HEK293 (cell line): ENCODE measurements around the gene MAML2.

Experiments
- CTCF ChIA-PET: fragments of 350-600 bp; formaldehyde crosslinking; extraction: SDS; loops from one replicate; lab custom pipeline; 2021; ENCODE audit warnings: antibody characterized with exemption; lab: Yijun Ruan, JAX
- POLR2A ChIA-PET: fragments of 300-600 bp; formaldehyde crosslinking; extraction: SDS; loops from one replicate; lab custom pipeline; 2020; ENCODE audit warnings: antibody characterized with exemption, inconsistent platforms; lab: Yijun Ruan, JAX
- H3K27ac ChIP-seq: fragments of 200-500 bp; sonication (Bioruptor generic); 2 replicates; pipeline ENCODE4 v1.5.1; 2014; ENCODE audit warnings: low read depth, low read length, control low read depth, inconsistent platforms; ENCODE audit errors: extremely low read depth
- H3K36me3 ChIP-seq, 2 experiments: fragments of 200-500 bp in 1 of 2; sonication (Bioruptor generic) in 1 of 2; 1 replicate in 1 of 2; 2 replicates in 1 of 2; pipeline ENCODE4 v1.5.1; 2014 to 2017; ENCODE audit warnings: inconsistent platforms in 2 of 2, low read length in 2 of 2; ENCODE audit not compliant: control insufficient read depth in 2 of 2, insufficient read depth in 1 of 2
- H3K4me1 ChIP-seq: fragments of 200-500 bp; sonication (Bioruptor generic); 2 replicates; pipeline ENCODE4 v1.5.1; 2014; ENCODE audit warnings: mild to moderate bottlenecking, low read length, inconsistent platforms; ENCODE audit not compliant: control insufficient read depth, insufficient read depth
- H3K4me3 ChIP-seq: 2 replicates; pipeline ENCODE4 v1.5.1; 2011; ENCODE audit warnings: low read depth, mild to moderate bottlenecking, control low read depth, low read length, moderate library complexity
- H3K9me3 ChIP-seq: fragments of 200-500 bp; sonication (Bioruptor generic); 2 replicates; pipeline ENCODE4 v1.5.1; 2014; ENCODE audit warnings: low read depth, low read length, inconsistent platforms; ENCODE audit not compliant: control insufficient read depth, insufficient read depth
- EGR2 ChIP-seq: fragments of 450-650 bp; formaldehyde crosslinking; IDR thresholded peaks from 2 replicates; pipeline ENCODE4 v1.5.1; 2016; ENCODE audit warnings: low read depth, missing biosample characterization, missing genetic modification characterization
- ELK4 ChIP-seq: IDR thresholded peaks from 2 replicates; pipeline ENCODE4 v1.6.1; 2011; ENCODE audit warnings: mild to moderate bottlenecking, low read depth, low read length, borderline replicate concordance
- HOXA7 ChIP-seq: sonication (generic); formaldehyde crosslinking; IDR thresholded peaks from 2 replicates; pipeline ENCODE4 v1.8.1; 2022; ENCODE audit warnings: missing genetic modification reagents, borderline replicate concordance
- KLF1 ChIP-seq: fragments of 450-650 bp; formaldehyde crosslinking; IDR thresholded peaks from 2 replicates; pipeline ENCODE4 v1.5.1; 2016; ENCODE audit warnings: missing biosample characterization, missing genetic modification characterization
- KLF16 ChIP-seq: fragments of 450-650 bp; formaldehyde crosslinking; IDR thresholded peaks from 2 replicates; pipeline ENCODE4 v1.5.1; 2017; ENCODE audit warnings: missing biosample characterization, missing genetic modification characterization
- KLF7 ChIP-seq: fragments of 450-650 bp; formaldehyde crosslinking; IDR thresholded peaks from 2 replicates; pipeline ENCODE4 v1.5.1; 2016; ENCODE audit warnings: missing biosample characterization, missing genetic modification characterization, borderline replicate concordance
- PRDM6 ChIP-seq: fragments of 450-650 bp; formaldehyde crosslinking; IDR thresholded peaks from 2 replicates; pipeline ENCODE4 v1.5.1; 2017; ENCODE audit warnings: missing biosample characterization, missing genetic modification characterization
- REPIN1 ChIP-seq: fragments of 450-650 bp; formaldehyde crosslinking; IDR thresholded peaks from 2 replicates; pipeline ENCODE4 v1.5.1; 2017; ENCODE audit warnings: missing biosample characterization, missing genetic modification characterization, low read depth
- SP3 ChIP-seq: fragments of 450-650 bp; formaldehyde crosslinking; IDR thresholded peaks from 2 replicates; pipeline ENCODE4 v1.5.1; 2016; ENCODE audit warnings: missing biosample characterization, missing genetic modification characterization
- ZBTB17 ChIP-seq: fragments of 450-650 bp; formaldehyde crosslinking; IDR thresholded peaks from 2 replicates; pipeline ENCODE4 v1.5.1; 2016; ENCODE audit warnings: missing biosample characterization, missing genetic modification characterization
- ZNF2 ChIP-seq: fragments of 450-650 bp; formaldehyde crosslinking; IDR thresholded peaks from 2 replicates; pipeline ENCODE4 v1.5.1; 2016; ENCODE audit warnings: missing biosample characterization, missing genetic modification characterization
- ZNF354C ChIP-seq: fragments of 450-650 bp; formaldehyde crosslinking; IDR thresholded peaks from 2 replicates; pipeline ENCODE4 v1.5.1; 2016; ENCODE audit warnings: missing biosample characterization, missing genetic modification characterization, low read depth, borderline replicate concordance
- ZNF433 ChIP-seq: fragments of 450-650 bp; formaldehyde crosslinking; IDR thresholded peaks from 2 replicates; pipeline ENCODE4 v1.5.1; 2016; ENCODE audit warnings: missing biosample characterization, missing genetic modification characterization, low read depth
- ZNF561 ChIP-seq: fragments of 450-650 bp; IDR thresholded peaks from 2 replicates; pipeline ENCODE4 v1.5.1; 2018; ENCODE audit warnings: missing biosample characterization, missing genetic modification characterization, borderline replicate concordance
- ZNF585B ChIP-seq: fragments of 450-650 bp; formaldehyde crosslinking; IDR thresholded peaks from 2 replicates; pipeline ENCODE4 v1.5.1; 2016; ENCODE audit warnings: missing biosample characterization, missing genetic modification characterization

MAML2 gene

GRCh38 chr11:96388891-96389719 lies 46.1 kb upstream of the MAML2 start (continued):
- peak; percentile 52; the same call in 1 of the 2 replicates for TF ChIP-seq ZNF2 (tag by site-specific recombination)
- TF ChIP-seq ZBTB17 (tag by site-specific recombination): 0 out of 2 replicates have a peak, but pooled peaks have one; percentile 59
- 0 out of 2 replicates have a peak, but pooled peaks have one; percentile 31 for TF ChIP-seq REPIN1 (tag by site-specific recombination)
- 0 out of 2 replicates have a peak, but pooled peaks have one; percentile 17 for TF ChIP-seq KLF7 (tag by site-specific recombination)
- no peak for TF ChIP-seq ZNF585B
- 0 out of 2 replicates have a peak, but pooled peaks have one; percentile 79 for TF ChIP-seq KLF1 (tag by site-specific recombination)
- TF ChIP-seq SP3: no peak
- peak; percentile 22; the same call in 1 of the 2 replicates for TF ChIP-seq KLF16 (tag by site-specific recombination)
- no peak for TF ChIP-seq ZNF354C
- TF ChIP-seq HOXA7: no peak
- TF ChIP-seq ZNF561 (tag by site-specific recombination): 0 out of 2 replicates have a peak, but pooled peaks have one; percentile 11
- TF ChIP-seq, all 188 proteins: peak for 18

GRCh38 chr11:96385187-96385586 lies 42.2 kb upstream of the MAML2 start:
- peaks cover 0 to 38% of the 10 kb centered on the region in 2 experiments; a peak in 1 of 3 replicates for H3K36me3 ChIP-seq
- H3K27ac ChIP-seq: no peak overlapping the region
- TF ChIP-seq PRDM6 (tag by site-specific recombination): peak; percentile 62; the same call in 1 of the 2 replicates
- no peak for TF ChIP-seq ELK4
- no peaks in the 10 kb centered on the region for H3K9me3 ChIP-seq
- no peak overlapping the region for H3K4me3 ChIP-seq
- POLR2A ChIA-PET: no interaction called here
- CTCF ChIA-PET: interaction anchor here (1.1 kb wide), 1 partner anchor 16 kb away, joined by 3 read pairs; no protein-coding TSS in a partner anchor
- H3K4me1 ChIP-seq: no peaks in the 10 kb centered on the region

- H3K36me3 ChIP-seq: peaks cover 0 to 42% of the 10 kb centered on the region in 2 experiments; a peak in 1 of 3 replicates
- H3K9me3 ChIP-seq: no peaks in the 10 kb centered on the region
- H3K4me3 ChIP-seq: no peak overlapping the region
- ChIA-PET CTCF (interaction anchor here (1.1 kb wide), 1 partner anchor 15 kb away, joined by 3 read pairs; no protein-coding TSS in a partner anchor), POLR2A (no interaction called here)
- H3K27ac ChIP-seq: no peak overlapping the region
- TF ChIP-seq PRDM6 (tag by site-specific recombination) (peak; percentile 17; the same call in 1 of the 2 replicates), EGR2 (tag by site-specific recombination) (no peak), ZNF433 (no peak)
- no peaks in the 10 kb centered on the region for H3K4me1 ChIP-seq
Measured at GRCh38 chr11:96384156-96384555, 41.2 kb upstream of the MAML2 start.
